DND-41 (cell line): ENCODE measurements around the gene CPNE4.

Source experiments
- ATAC-seq: fragments of 200-7000 bp; cut with Tn5 transposase; 3 replicates; pipeline ENCODE4 v1.9.1; 2021; ENCODE audit warnings: low read depth; ENCODE audit not compliant: insufficient read depth
- DNase-seq: peaks from one replicate; pipeline ENCODE4 v3.0.0-alpha.2; 2020
- H2AFZ ChIP-seq: 2 replicates; pipeline ENCODE4 v1.6.0; 2012; ENCODE audit warnings: low read depth, low read length
- H3K27ac ChIP-seq: 2 replicates; pipeline ENCODE4 v1.5.1; 2012; ENCODE audit warnings: low read length, inconsistent platforms
- H3K27me3 ChIP-seq: fragments of 200-600 bp; sonication (generic); 2 replicates; pipeline ENCODE4 v1.6.0; 2012; ENCODE audit warnings: low read length, mild to moderate bottlenecking, inconsistent platforms; ENCODE audit not compliant: insufficient read depth, poor library complexity
- H3K36me3 ChIP-seq: 2 replicates; pipeline ENCODE4 v1.5.1; 2012; ENCODE audit warnings: low read length, inconsistent platforms; ENCODE audit not compliant: insufficient read depth
- H3K4me1 ChIP-seq: 2 replicates; pipeline ENCODE4 v1.5.1; 2012; ENCODE audit warnings: mild to moderate bottlenecking, low read length; ENCODE audit not compliant: insufficient read depth
- H3K4me2 ChIP-seq: 2 replicates; pipeline ENCODE4 v1.6.0; 2012; ENCODE audit warnings: mild to moderate bottlenecking, moderate library complexity, low read length, inconsistent platforms; ENCODE audit not compliant: insufficient read depth
- H3K4me3 ChIP-seq, 2 experiments: fragments of 200-600 bp in 1 of 2; shearing (Covaris generic) in 1 of 2; 2 replicates each; pipeline ENCODE4 v1.5.1; 2012 to 2016; ENCODE audit warnings: inconsistent platforms in 2 of 2, low read length in 2 of 2, mild to moderate bottlenecking in 2 of 2, low read depth in 1 of 2, moderate library complexity in 1 of 2
- H3K79me2 ChIP-seq: 2 replicates; pipeline ENCODE4 v1.6.0; 2012; ENCODE audit warnings: low read length, inconsistent platforms; ENCODE audit not compliant: insufficient read depth
- H3K9ac ChIP-seq: 2 replicates; pipeline ENCODE4 v1.6.0; 2012; ENCODE audit warnings: low read depth, mild to moderate bottlenecking, inconsistent platforms, low read length, moderate library complexity
- H3K9me3 ChIP-seq: 2 replicates; pipeline ENCODE4 v1.5.1; 2012; ENCODE audit warnings: low read length, moderate library complexity, mild to moderate bottlenecking, inconsistent platforms; ENCODE audit not compliant: insufficient read depth, severe bottlenecking
- H4K20me1 ChIP-seq: 2 replicates; pipeline ENCODE4 v1.6.0; 2012; ENCODE audit warnings: low read length; ENCODE audit not compliant: insufficient read depth
- CTCF ChIP-seq: IDR thresholded peaks from 2 replicates; pipeline ENCODE4 v1.5.1; 2012; ENCODE audit warnings: borderline replicate concordance, low read length, moderate library complexity, mild to moderate bottlenecking; ENCODE audit not compliant: poor library complexity, severe bottlenecking; ENCODE audit errors: extremely low read depth
- EZH2 ChIP-seq: IDR thresholded peaks from 3 replicates; pipeline ENCODE4 v1.6.1; 2012; ENCODE audit warnings: borderline replicate concordance, low read depth, mild to moderate bottlenecking, moderate library complexity, low read length, inconsistent platforms; ENCODE audit not compliant: severe bottlenecking

Gene CPNE4

GRCh38 chr3:131786386-131786785, 248.4 kb downstream of the CPNE4 start:
- no peaks in the 10 kb centered on the region for H3K27me3 ChIP-seq
- H3K4me2 ChIP-seq, result no peak overlapping the region
- H3K36me3 ChIP-seq, result no peaks in the 10 kb centered on the region
- ATAC-seq, result no peak
- no peaks in the 10 kb centered on the region for H4K20me1 ChIP-seq
- no peaks in the 10 kb centered on the region for H3K79me2 ChIP-seq
- no peak overlapping the region for H3K4me3 ChIP-seq
- H2AFZ ChIP-seq, result no peak overlapping the region
- no peak overlapping the region for H3K27ac ChIP-seq
- TF ChIP-seq CTCF, result no peak
- TF ChIP-seq EZH2, result no peak
- H3K4me1 ChIP-seq, result no peaks in the 10 kb centered on the region
- no peak for DNase-seq
- no peaks in the 10 kb centered on the region for H3K9me3 ChIP-seq
- H3K9ac ChIP-seq, result no peak overlapping the region

GRCh38 chr3:131782751-131783150, 252.1 kb downstream of the CPNE4 start:
- TF ChIP-seq EZH2, result no peak
- no peak for TF ChIP-seq CTCF
- ATAC-seq, result no peak
- Histone ChIP-seq H3K79me2 (no peaks in the 10 kb centered on the region), H3K4me3 (no peak overlapping the region), H3K4me1 (no peaks in the 10 kb centered on the region), H4K20me1 (no peaks in the 10 kb centered on the region), H3K9me3 (no peaks in the 10 kb centered on the region), H3K36me3 (no peaks in the 10 kb centered on the region), H3K27ac (no peak overlapping the region), H2AFZ (no peak overlapping the region), H3K27me3 (no peaks in the 10 kb centered on the region), H3K9ac (no peak overlapping the region), H3K4me2 (no peak overlapping the region)
- no peak for DNase-seq

- H2AFZ ChIP-seq, result no peak overlapping the region
- ATAC-seq (no peak), DNase-seq (no peak)
- H3K9ac ChIP-seq, result no peak overlapping the region
- H3K27ac ChIP-seq, result no peak overlapping the region
- no peaks in the 10 kb centered on the region for H3K27me3 ChIP-seq
- no peaks in the 10 kb centered on the region for H3K4me1 ChIP-seq
- H3K4me2 ChIP-seq, result no peak overlapping the region
- no peak overlapping the region for H3K4me3 ChIP-seq
- H3K9me3 ChIP-seq, result no peaks in the 10 kb centered on the region
- H3K79me2 ChIP-seq, result no peaks in the 10 kb centered on the region
- no peaks in the 10 kb centered on the region for H4K20me1 ChIP-seq
- no peaks in the 10 kb centered on the region for H3K36me3 ChIP-seq
- TF ChIP-seq EZH2, result no peak
- no peak for TF ChIP-seq CTCF
These were observed 256.3 kb downstream of the CPNE4 start for GRCh38 chr3:131778526-131778925.

- Histone ChIP-seq H3K4me2 (no peak overlapping the region), H3K27ac (no peak overlapping the region), H4K20me1 (no peaks in the 10 kb centered on the region), H3K36me3 (no peaks in the 10 kb centered on the region), H3K4me3 (no peak overlapping the region), H2AFZ (no peak overlapping the region), H3K4me1 (no peaks in the 10 kb centered on the region), H3K27me3 (no peaks in the 10 kb centered on the region), H3K9me3 (no peaks in the 10 kb centered on the region), H3K9ac (no peak overlapping the region), H3K79me2 (no peaks in the 10 kb centered on the region)
- no peak for ATAC-seq
- DNase-seq, result no peak
- TF ChIP-seq CTCF (no peak), EZH2 (no peak)
These were observed 259.2 kb downstream of the CPNE4 start for GRCh38 chr3:131775650-131776049.
